Endodermal cell (in vitro differentiated cells): ENCODE data around the gene TBL3. TPM values are rescaled to one million over a fixed set of nuclear protein-coding genes. Genes with fewer than 3 reads are reported as not detected.

Source experiments
- DNase-seq: peaks from one replicate; pipeline ENCODE4 v3.0.0-alpha.2; 2017
- H3K27ac ChIP-seq: 2 replicates; pipeline ENCODE4 v1.5.1; 2013; ENCODE audit warnings: mild to moderate bottlenecking, low read depth, low read length, moderate library complexity
- H3K27me3 ChIP-seq: 2 replicates; pipeline ENCODE4 v1.6.1; 2013; ENCODE audit warnings: mild to moderate bottlenecking, low read length, moderate library complexity; ENCODE audit not compliant: insufficient read depth, control insufficient read depth, poor library complexity, severe bottlenecking
- H3K36me3 ChIP-seq: 2 replicates; pipeline ENCODE4 v1.7.0; 2013; ENCODE audit warnings: mild to moderate bottlenecking, low read length, moderate library complexity; ENCODE audit not compliant: control insufficient read depth, insufficient read depth
- H3K4me1 ChIP-seq: one replicate; pipeline ENCODE4 v1.7.0; 2013; ENCODE audit warnings: low read length; ENCODE audit not compliant: control insufficient read depth, insufficient read depth
- H3K4me3 ChIP-seq: 2 replicates; pipeline ENCODE4 v1.5.1; 2013; ENCODE audit warnings: mild to moderate bottlenecking, low read length, moderate library complexity
- H3K9ac ChIP-seq: 2 replicates; pipeline ENCODE4 v1.6.1; 2013; ENCODE audit warnings: mild to moderate bottlenecking, low read length, moderate library complexity; ENCODE audit not compliant: poor library complexity, severe bottlenecking; ENCODE audit errors: extremely low read depth
- H3K9me3 ChIP-seq: 2 replicates; pipeline ENCODE4 v1.6.1; 2013; ENCODE audit warnings: mild to moderate bottlenecking, low read length, moderate library complexity; ENCODE audit not compliant: control insufficient read depth
- H3K27ac Mint-ChIP-seq: 2 replicates; pipeline ENCODE4 v1.8.0; 2020; ENCODE audit warnings: mixed read lengths
- H3K27me3 Mint-ChIP-seq: 2 replicates; pipeline ENCODE4 v1.8.0; 2021; ENCODE audit warnings: mild to moderate bottlenecking, mixed read lengths; ENCODE audit not compliant: insufficient read depth
- H3K36me3 Mint-ChIP-seq: 2 replicates; pipeline ENCODE4 v1.8.0; 2020; ENCODE audit warnings: low read depth, mixed read lengths
- H3K4me1 Mint-ChIP-seq: 2 replicates; pipeline ENCODE4 v1.8.0; 2020; ENCODE audit warnings: mixed read lengths
- H3K4me3 Mint-ChIP-seq: 2 replicates; pipeline ENCODE4 v1.8.0; 2020; ENCODE audit warnings: mild to moderate bottlenecking, moderate library complexity, mixed read lengths
- H3K9me3 Mint-ChIP-seq: 2 replicates; pipeline ENCODE4 v1.8.0; 2020; ENCODE audit warnings: mild to moderate bottlenecking, mixed read lengths
- WGBS, 2 experiments: methylation state at CpG; one replicate each; pipeline versions ENCODE4 v1.1.5 to v1.1.7; 2013; ENCODE audit warnings: missing lambda C conversion rate in 2 of 2, mixed read lengths in 1 of 2; ENCODE audit not compliant: insufficient coverage in 1 of 2, insufficient read length in 1 of 2; 5-methylcytosine and 5-hydroxymethylcytosine counted together
- total RNA-seq, 2 donors: library from RNA; stranded (reverse); fragmentation: NEBNext Ultra II Directional in 1 of 2; extraction: Animal tissue kit (Norgen Biotek cat#: 25700) in 1 of 2; gene quantifications; 2 replicates in 1 of 2; 3 replicates in 1 of 2; pipeline ENCODE4 v1.2.1, GENCODE V29; 2021
- TF ChIP-seq, protein P1 (sequence below): fragments of 200-600 bp; sonication (generic); conservative IDR thresholded peaks from 2 replicates; pipeline ENCODE4 v1.5.0; 2021; ENCODE audit warnings: antibody characterized with exemption, mild to moderate bottlenecking

Gene TBL3
- total RNA-seq, 2 donors from 2014 or later, result 43.4 to 49.7 TPM

GRCh38 chr16:1990351-1991134, 18.7 kb downstream of the TBL3 start:
- WGBS, 2 experiments, result 4 to 7% methylated on average over 13 to 46 of the region's 50 CpGs
- TF ChIP-seq, protein P1, sequence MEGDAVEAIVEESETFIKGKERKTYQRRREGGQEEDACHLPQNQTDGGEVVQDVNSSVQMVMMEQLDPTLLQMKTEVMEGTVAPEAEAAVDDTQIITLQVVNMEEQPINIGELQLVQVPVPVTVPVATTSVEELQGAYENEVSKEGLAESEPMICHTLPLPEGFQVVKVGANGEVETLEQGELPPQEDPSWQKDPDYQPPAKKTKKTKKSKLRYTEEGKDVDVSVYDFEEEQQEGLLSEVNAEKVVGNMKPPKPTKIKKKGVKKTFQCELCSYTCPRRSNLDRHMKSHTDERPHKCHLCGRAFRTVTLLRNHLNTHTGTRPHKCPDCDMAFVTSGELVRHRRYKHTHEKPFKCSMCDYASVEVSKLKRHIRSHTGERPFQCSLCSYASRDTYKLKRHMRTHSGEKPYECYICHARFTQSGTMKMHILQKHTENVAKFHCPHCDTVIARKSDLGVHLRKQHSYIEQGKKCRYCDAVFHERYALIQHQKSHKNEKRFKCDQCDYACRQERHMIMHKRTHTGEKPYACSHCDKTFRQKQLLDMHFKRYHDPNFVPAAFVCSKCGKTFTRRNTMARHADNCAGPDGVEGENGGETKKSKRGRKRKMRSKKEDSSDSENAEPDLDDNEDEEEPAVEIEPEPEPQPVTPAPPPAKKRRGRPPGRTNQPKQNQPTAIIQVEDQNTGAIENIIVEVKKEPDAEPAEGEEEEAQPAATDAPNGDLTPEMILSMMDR, result no peak
- H3K27ac ChIP-seq, result no peak overlapping the region
- peaks cover 3% of the 10 kb centered on the region for H3K4me1 ChIP-seq
- peak; percentile 90 for DNase-seq
- Mint-ChIP-seq H3K9me3 (no peaks in the 10 kb centered on the region), H3K36me3 (peaks cover 13% of the 10 kb centered on the region), H3K4me3 (peak overlapping the region; percentile 53), H3K4me1 (peaks cover 1% of the 10 kb centered on the region), H3K27me3 (peaks cover 41% of the 10 kb centered on the region), H3K27ac (no peak overlapping the region)
- peak overlapping the region; percentile 80 for H3K4me3 ChIP-seq
- H3K36me3 ChIP-seq, result peaks cover 17% of the 10 kb centered on the region
- H3K9ac ChIP-seq, result peak overlapping the region; percentile 30
- H3K27me3 ChIP-seq, result peaks cover 37% of the 10 kb centered on the region
- H3K9me3 ChIP-seq, result no peaks in the 10 kb centered on the region

- H3K4me3 ChIP-seq, result peak overlapping the region; percentile 80
- peaks cover 41% of the 10 kb centered on the region for H3K27me3 Mint-ChIP-seq
- TF ChIP-seq, protein P1, result no peak
- peak; percentile 69 for DNase-seq
- WGBS, 2 experiments, result 16 to 27% methylated on average over 14 to 18 of the region's 18 CpGs
- H3K4me1 ChIP-seq, result peaks cover 3% of the 10 kb centered on the region
- H3K27me3 ChIP-seq, result peaks cover 37% of the 10 kb centered on the region
- H3K9me3 Mint-ChIP-seq, result no peaks in the 10 kb centered on the region
- no peak overlapping the region for H3K9ac ChIP-seq
- peaks cover 14% of the 10 kb centered on the region for H3K36me3 Mint-ChIP-seq
- peaks cover 1% of the 10 kb centered on the region for H3K4me1 Mint-ChIP-seq
- H3K27ac Mint-ChIP-seq, result no peak overlapping the region
- H3K9me3 ChIP-seq, result no peaks in the 10 kb centered on the region
- peak overlapping the region; percentile 53 for H3K4me3 Mint-ChIP-seq
- no peak overlapping the region for H3K27ac ChIP-seq
- H3K36me3 ChIP-seq, result peaks cover 11% of the 10 kb centered on the region
Observed at GRCh38 chr16:1991135-1991551, 19.3 kb downstream of the TBL3 start.

- 25 to 32% methylated on average over 22 of the region's 22 CpGs for WGBS, 2 experiments
- Mint-ChIP-seq H3K4me3 (peak overlapping the region; percentile 53), H3K4me1 (peaks cover 1% of the 10 kb centered on the region)
Observed at GRCh38 chr16:1991588-1991947, 19.7 kb downstream of the TBL3 start.

More at GRCh38 chr16:1991588-1991947, 19.7 kb downstream of the TBL3 start:
- Mint-ChIP-seq H3K9me3 (no peaks in the 10 kb centered on the region), H3K27me3 (peaks cover 41% of the 10 kb centered on the region), H3K27ac (no peak overlapping the region), H3K36me3 (peaks cover 10% of the 10 kb centered on the region)
- TF ChIP-seq, protein P1, result no peak
- Histone ChIP-seq H3K36me3 (peaks cover 7% of the 10 kb centered on the region), H3K9ac (no peak overlapping the region), H3K4me1 (peaks cover 3% of the 10 kb centered on the region), H3K27ac (no peak overlapping the region), H3K4me3 (no peak overlapping the region), H3K9me3 (no peaks in the 10 kb centered on the region), H3K27me3 (peaks cover 37% of the 10 kb centered on the region)
- no peak for DNase-seq
